GM13976 (cell line): ENCODE results near the gene FLT1.

Experiments used
- DNase-seq: peaks from one replicate; pipeline ENCODE4 v3.0.0; 2012; ENCODE audit warnings: low spot score
- CTCF ChIP-seq: IDR thresholded peaks from 2 replicates; pipeline ENCODE4 v1.5.1; 2012; ENCODE audit warnings: borderline replicate concordance, mild to moderate bottlenecking; ENCODE audit not compliant: insufficient read depth; ENCODE audit errors: extremely low read depth, missing control alignments, control extremely low read depth
- in situ Hi-C: fragments of 300-500 bp; cut with MboI; formaldehyde crosslinking; loops from one replicate; pipeline ENCODE4 v1.12.0; 2022; ENCODE audit warnings: low sequenced_read_pairs, mixed read lengths, inconsistent platforms; ENCODE audit not compliant: unreplicated experiment

FLT1 gene

GRCh38 chr13:28306325-28306724 lies 188.6 kb downstream of the FLT1 start:
- no peak for TF ChIP-seq CTCF
- in situ Hi-C loops = loop anchor here (25.0 kb wide), 1 partner anchor 1056 kb away; no protein-coding TSS in a partner anchor
- no peak for DNase-seq

DNA sequence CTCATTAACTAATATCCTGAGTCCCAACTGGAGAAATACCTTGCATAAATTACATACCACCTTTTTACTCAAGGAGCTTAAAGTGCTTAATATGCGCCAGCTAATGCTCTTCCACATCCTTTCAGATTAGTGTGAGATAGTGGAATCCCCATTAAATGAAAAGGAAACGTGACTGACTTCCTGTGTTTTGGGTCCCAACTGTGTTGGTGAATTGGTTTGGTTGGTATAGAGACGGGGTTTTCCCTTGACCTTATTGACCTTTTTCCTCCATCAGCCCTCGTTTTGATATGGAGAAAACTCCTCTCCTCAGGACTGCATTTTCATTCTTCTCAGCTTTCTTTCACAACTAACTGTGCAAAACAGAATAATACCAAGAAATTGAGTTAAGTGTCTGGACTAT lies 193.1 kb downstream of the FLT1 start:
- in situ Hi-C loops = loop anchor here (25.0 kb wide), 1 partner anchor 1060 kb away; no protein-coding TSS in a partner anchor
- no peak for TF ChIP-seq CTCF
- DNase-seq = no peak

DNA sequence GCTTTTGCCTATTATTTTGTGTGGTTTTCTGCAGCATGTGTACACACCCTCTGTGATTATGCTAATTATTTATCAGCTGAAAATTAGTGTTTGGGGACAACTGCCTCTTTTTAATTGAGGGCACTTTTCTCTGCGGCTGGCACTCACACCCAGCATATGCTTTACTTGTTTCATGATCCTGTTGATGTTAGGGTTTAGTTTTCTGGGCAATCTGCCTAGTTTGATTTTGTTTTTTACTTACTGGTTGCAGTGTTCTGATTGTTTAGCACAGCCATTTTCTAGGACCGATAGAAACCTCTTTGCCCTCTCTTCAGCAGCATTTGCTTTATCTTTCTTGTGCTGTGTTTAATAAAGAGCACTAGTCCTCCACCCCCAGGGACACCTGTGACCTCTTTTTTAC lies 195.0 kb downstream of the FLT1 start:
- DNase-seq = no peak
- in situ Hi-C loops = loop anchor here (25.0 kb wide), 1 partner anchor 1062 kb away; no protein-coding TSS in a partner anchor
- TF ChIP-seq CTCF = no peak

GRCh38 chr13:28297341-28297740 lies 197.6 kb downstream of the FLT1 start:
- in situ Hi-C loops = no loop called here
- DNase-seq = no peak
- TF ChIP-seq CTCF = no peak

DNA sequence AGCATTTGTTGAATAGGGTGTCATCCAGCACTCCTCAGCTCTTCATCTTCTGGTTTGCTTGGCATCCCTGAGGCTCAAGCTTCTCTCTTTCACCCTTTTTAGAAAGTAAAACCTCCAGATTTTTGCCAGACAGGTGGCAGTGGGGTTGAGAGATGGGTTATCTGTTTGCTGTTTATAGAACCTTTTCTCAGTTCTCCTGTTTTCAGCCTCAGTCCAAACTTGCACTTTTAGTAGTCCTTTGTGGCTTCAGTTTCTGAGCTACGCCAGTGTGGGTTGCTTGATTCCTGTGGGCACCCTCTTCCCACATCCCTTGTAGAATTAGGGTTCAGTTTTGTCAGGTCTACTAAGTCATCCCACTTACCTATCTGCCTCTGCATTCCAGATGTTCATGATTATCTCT lies 208.7 kb downstream of the FLT1 start:
- in situ Hi-C loops = no loop called here
- no peak for TF ChIP-seq CTCF
- DNase-seq = no peak

DNA sequence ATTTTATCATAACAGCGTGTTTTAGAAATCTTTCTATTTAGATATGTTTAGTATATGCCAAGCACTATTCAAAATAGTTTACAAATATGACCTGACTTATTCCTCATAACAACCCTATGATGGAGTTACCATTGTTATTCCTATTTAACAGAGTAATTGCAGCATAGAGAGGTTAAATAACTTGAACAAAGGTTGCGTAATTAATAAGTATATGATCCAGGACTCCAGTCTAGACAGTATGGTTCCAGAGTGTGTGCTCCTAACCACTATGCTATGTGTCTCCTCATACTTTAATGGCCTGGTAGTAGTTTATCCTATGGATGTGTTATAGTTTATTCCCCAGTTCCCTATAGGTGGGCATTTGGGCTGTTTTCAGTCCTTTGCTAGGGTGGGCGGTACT lies 211.3 kb downstream of the FLT1 start:
- in situ Hi-C loops = no loop called here
- DNase-seq = no peak
- no peak for TF ChIP-seq CTCF

DNA sequence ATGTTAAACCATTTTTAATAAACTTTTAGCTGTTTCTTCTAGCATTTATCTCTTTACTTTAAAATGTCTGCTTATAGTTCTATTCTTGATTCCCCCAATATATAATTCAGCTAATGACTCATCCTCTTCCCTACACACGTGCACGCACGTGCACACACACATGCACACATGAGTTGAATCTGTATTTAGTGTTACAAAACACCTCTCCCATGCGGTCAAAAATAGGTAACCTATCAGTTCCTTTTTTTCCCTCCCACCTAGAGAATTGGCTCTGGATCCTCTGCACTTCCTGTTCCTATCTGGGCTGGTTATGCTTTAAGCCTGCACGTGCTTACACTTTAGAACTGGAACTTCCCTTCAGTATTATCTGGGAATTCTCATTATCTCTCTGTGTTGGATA lies 212.5 kb downstream of the FLT1 start:
- no peak for TF ChIP-seq CTCF
- in situ Hi-C loops = no loop called here
- DNase-seq = no peak
